Lower leg skin (tissue), 3 donors: ENCODE measurements around the gene UBR7.

Experiments
- CTCF ChIP-seq, 3 donors: fragments of 450-650 bp; IDR thresholded peaks; one replicate each; pipeline ENCODE4 v1.5.1; 2016; ENCODE audit warnings: antibody characterized with exemption in 3 of 3, mild to moderate bottlenecking in 3 of 3, moderate library complexity in 2 of 3
- POLR2A ChIP-seq, 2 donors: fragments of 450-650 bp; IDR thresholded peaks; one replicate each; pipeline ENCODE4 v1.6.1; 2016 to 2017; ENCODE audit warnings: antibody characterized with exemption in 2 of 2, mild to moderate bottlenecking in 1 of 2, moderate library complexity in 1 of 2

GRCh38 chr14:93245764-93246420 is 38.8 kb downstream of the UBR7 start:
- no peak for TF ChIP-seq CTCF (IDR thresholded peaks at IDR 0.05)
- TF ChIP-seq POLR2A (IDR thresholded peaks at IDR 0.05) = no peak
